ENCODE results near the gene PGM1. TPM values are rescaled to one million over a fixed set of nuclear protein-coding genes. Genes with fewer than 3 reads are reported as not detected.

The PGM1 gene
- total and polyA plus RNA-seq, 10 of the 15 experiments (the other 5 are each of a cell fraction or from before 2014, with no cell fraction given), result 22.5 to 72.6 (median 50.8) TPM

DNA sequence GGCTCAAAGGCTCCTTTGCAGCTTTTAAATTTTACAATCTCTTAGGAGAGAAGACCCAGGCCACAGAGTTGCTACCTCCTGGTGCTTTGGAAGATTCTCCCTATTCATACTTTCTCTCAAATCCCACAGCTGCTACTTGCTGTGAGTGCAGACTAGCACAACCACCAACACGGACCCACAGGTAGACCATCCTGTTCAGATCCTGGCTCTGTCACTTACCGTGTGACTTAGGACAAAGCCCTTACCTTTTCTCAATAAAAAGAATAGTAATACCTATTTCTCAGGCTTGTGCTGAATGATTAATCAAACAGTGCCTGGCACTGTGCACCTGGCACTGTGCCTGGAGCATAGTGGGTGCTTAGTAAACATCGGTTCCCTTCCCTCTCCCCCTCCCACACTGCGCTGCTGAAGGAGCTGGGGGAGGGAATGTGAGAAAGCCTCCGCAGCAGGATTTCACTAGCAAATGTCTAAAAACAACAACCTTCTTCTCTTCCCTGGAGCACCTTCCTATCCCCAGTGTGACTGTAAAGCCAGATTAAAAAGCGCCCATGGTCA, 81.7 kb downstream of the PGM1 start:
- Histone ChIP-seq H3K36me3 (ENCODE audit: control insufficient read depth in 2 of 2, insufficient read depth in 2 of 2, low read length in 1 of 2) (no peaks in the 10 kb centered on the region), H3K79me2 (ENCODE audit: control insufficient read depth, insufficient read depth, low read length) (no peaks in the 10 kb centered on the region), H2AFZ (ENCODE audit: control insufficient read depth, low read depth, low read length) (no peak overlapping the region), H4K20me1 (ENCODE audit: control insufficient read depth, insufficient read depth) (no peaks in the 10 kb centered on the region), H3K4me1 (ENCODE audit: control insufficient read depth, insufficient read depth, low read length) (no peaks in the 10 kb centered on the region), H3K9ac (ENCODE audit: control insufficient read depth, insufficient read depth, low read length) (no peak overlapping the region), H3K4me2 (ENCODE audit: control insufficient read depth, insufficient read depth) (no peak overlapping the region), H3K27ac (ENCODE audit: control insufficient read depth, insufficient read depth) (no peak overlapping the region), H3K9me3 (replicated peaks; ENCODE audit: control insufficient read depth, insufficient read depth, low read length) (no peaks in the 10 kb centered on the region), H3K27me3 (replicated peaks in 1 of 2; ENCODE audit: control insufficient read depth in 2 of 2, insufficient read depth in 2 of 2, low read length in 1 of 2) (no peaks in the 10 kb centered on the region), H3K4me3 (no peak overlapping the region)
- WGBS (ENCODE audit: insufficient coverage, insufficient replicate concordance, low lambda C conversion rate, missing lambda C conversion rate), result 74% methylated on average over 6 of the region's 6 CpGs
- ChIA-PET POLR2A (no interaction called here), RAD21 (ENCODE audit: unreplicated experiment) (interaction anchor here (0.9 to 1.6 kb wide), 8 partner anchors 17 to 570 kb away, joined by 3 to 9 read pairs (median 4); no protein-coding TSS in a partner anchor), SMC1A (ENCODE audit: uncharacterized antibody, unreplicated experiment) (interaction anchor here (0.6 to 1.9 kb wide), 11 partner anchors 8 to 572 kb away, joined by 3 to 12 read pairs (median 4); no protein-coding TSS in a partner anchor), CTCF (interaction anchor here (0.6 to 2.5 kb wide), 19 partner anchors 10 to 572 kb away, joined by 3 to 24 read pairs (median 4); no protein-coding TSS in a partner anchor)
- in situ Hi-C loops (cut with MboI), result no loop called here
- intact Hi-C loops (cut with micrococcal nuclease; ENCODE audit: unreplicated experiment), result loop anchor here (5.0 kb wide), 2 partner anchors 242 to 462 kb away; no protein-coding TSS in a partner anchor
- ATAC-seq (no peak), FAIRE-seq (no peak), DNase-seq (ENCODE audit: low read depth, low spot score) (no peak)
- no TSS peak for BruUV-seq (replicated peaks)
- TF ChIP-seq HDAC2 (IDR thresholded peaks at IDR 0.05) (no peak), NKRF (conservative IDR thresholded peaks at IDR 0.05) (no peak), RCOR1 (conservative IDR thresholded peaks at IDR 0.05; ENCODE audit: low read depth, low read length) (no peak), RAD21 (IDR thresholded peaks at IDR 0.05; ENCODE audit: insufficient read depth, low read depth, low read length) (no peak), SPI1 (IDR thresholded peaks at IDR 0.05; ENCODE audit: borderline replicate concordance, insufficient read depth, low read depth, low read length) (no peak), IRF3 (IDR thresholded peaks at IDR 0.05) (no peak), BRCA1 (IDR thresholded peaks at IDR 0.05; ENCODE audit: low read depth, low read length) (no peak)
- TF ChIP-seq, protein P1, sequence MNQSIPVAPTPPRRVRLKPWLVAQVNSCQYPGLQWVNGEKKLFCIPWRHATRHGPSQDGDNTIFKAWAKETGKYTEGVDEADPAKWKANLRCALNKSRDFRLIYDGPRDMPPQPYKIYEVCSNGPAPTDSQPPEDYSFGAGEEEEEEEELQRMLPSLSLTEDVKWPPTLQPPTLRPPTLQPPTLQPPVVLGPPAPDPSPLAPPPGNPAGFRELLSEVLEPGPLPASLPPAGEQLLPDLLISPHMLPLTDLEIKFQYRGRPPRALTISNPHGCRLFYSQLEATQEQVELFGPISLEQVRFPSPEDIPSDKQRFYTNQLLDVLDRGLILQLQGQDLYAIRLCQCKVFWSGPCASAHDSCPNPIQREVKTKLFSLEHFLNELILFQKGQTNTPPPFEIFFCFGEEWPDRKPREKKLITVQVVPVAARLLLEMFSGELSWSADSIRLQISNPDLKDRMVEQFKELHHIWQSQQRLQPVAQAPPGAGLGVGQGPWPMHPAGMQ (IDR thresholded peaks at IDR 0.05; ENCODE audit: borderline replicate concordance), result no peak
- TF ChIP-seq, protein P2, sequence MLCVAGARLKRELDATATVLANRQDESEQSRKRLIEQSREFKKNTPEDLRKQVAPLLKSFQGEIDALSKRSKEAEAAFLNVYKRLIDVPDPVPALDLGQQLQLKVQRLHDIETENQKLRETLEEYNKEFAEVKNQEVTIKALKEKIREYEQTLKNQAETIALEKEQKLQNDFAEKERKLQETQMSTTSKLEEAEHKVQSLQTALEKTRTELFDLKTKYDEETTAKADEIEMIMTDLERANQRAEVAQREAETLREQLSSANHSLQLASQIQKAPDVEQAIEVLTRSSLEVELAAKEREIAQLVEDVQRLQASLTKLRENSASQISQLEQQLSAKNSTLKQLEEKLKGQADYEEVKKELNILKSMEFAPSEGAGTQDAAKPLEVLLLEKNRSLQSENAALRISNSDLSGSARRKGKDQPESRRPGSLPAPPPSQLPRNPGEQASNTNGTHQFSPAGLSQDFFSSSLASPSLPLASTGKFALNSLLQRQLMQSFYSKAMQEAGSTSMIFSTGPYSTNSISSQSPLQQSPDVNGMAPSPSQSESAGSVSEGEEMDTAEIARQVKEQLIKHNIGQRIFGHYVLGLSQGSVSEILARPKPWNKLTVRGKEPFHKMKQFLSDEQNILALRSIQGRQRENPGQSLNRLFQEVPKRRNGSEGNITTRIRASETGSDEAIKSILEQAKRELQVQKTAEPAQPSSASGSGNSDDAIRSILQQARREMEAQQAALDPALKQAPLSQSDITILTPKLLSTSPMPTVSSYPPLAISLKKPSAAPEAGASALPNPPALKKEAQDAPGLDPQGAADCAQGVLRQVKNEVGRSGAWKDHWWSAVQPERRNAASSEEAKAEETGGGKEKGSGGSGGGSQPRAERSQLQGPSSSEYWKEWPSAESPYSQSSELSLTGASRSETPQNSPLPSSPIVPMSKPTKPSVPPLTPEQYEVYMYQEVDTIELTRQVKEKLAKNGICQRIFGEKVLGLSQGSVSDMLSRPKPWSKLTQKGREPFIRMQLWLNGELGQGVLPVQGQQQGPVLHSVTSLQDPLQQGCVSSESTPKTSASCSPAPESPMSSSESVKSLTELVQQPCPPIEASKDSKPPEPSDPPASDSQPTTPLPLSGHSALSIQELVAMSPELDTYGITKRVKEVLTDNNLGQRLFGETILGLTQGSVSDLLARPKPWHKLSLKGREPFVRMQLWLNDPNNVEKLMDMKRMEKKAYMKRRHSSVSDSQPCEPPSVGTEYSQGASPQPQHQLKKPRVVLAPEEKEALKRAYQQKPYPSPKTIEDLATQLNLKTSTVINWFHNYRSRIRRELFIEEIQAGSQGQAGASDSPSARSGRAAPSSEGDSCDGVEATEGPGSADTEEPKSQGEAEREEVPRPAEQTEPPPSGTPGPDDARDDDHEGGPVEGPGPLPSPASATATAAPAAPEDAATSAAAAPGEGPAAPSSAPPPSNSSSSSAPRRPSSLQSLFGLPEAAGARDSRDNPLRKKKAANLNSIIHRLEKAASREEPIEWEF (IDR thresholded peaks at IDR 0.05; ENCODE audit: insufficient replicate concordance, low read depth, low read length), result no peak
- TF ChIP-seq, protein P3, sequence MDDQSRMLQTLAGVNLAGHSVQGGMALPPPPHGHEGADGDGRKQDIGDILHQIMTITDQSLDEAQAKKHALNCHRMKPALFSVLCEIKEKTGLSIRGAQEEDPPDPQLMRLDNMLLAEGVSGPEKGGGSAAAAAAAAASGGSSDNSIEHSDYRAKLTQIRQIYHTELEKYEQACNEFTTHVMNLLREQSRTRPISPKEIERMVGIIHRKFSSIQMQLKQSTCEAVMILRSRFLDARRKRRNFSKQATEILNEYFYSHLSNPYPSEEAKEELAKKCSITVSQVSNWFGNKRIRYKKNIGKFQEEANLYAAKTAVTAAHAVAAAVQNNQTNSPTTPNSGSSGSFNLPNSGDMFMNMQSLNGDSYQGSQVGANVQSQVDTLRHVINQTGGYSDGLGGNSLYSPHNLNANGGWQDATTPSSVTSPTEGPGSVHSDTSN (IDR thresholded peaks at IDR 0.05; ENCODE audit: insufficient replicate concordance, low read depth, low read length), result no peak

Measured in GM12878 (cell line).